T follicular helper cell (primary cell): Measurements from ENCODE around the gene FMO1.
"Not testable (repeated sequence)": the region's sequence is repeated elsewhere in the genome, so short reads cannot be mapped to it uniquely, and the experiment has no call there.

Source experiments
- DNase-seq: peaks from one replicate; pipeline ENCODE4 v3.0.0-alpha.2; 2020; ENCODE audit warnings: low read depth

The FMO1 gene

GRCh38 chr1:171236231-171236630 is 12.1 kb upstream of the FMO1 start:
- not testable (repeated sequence) for DNase-seq

- DNase-seq: no peak
Observed at GRCh38 chr1:171243878-171244277, 4.4 kb upstream of the FMO1 start.

GRCh38 chr1:171245458-171246064 is 2.7 kb upstream of the FMO1 start:
- DNase-seq: no peak

- no peak for DNase-seq
Observed at GRCh38 chr1:171247501-171247900, 793 bp upstream of the FMO1 start.

GRCh38 chr1:171248841-171249240 is 547 bp downstream of the FMO1 start:
- no peak for DNase-seq

- no peak for DNase-seq
Observed at GRCh38 chr1:171250263-171250662, 2.0 kb downstream of the FMO1 start.

- DNase-seq: no peak
Observed at GRCh38 chr1:171251042-171251951, 3.0 kb downstream of the FMO1 start.

- DNase-seq: no peak
Observed at GRCh38 chr1:171251952-171252300, 3.6 kb downstream of the FMO1 start.

GRCh38 chr1:171252482-171252881 is 4.2 kb downstream of the FMO1 start:
- no peak for DNase-seq

- DNase-seq: no peak
Observed at GRCh38 chr1:171254859-171255258, 6.6 kb downstream of the FMO1 start.

GRCh38 chr1:171256940-171257606 is 8.8 kb downstream of the FMO1 start:
- DNase-seq: no peak

- DNase-seq: no peak
Observed at GRCh38 chr1:171257607-171258076, 9.3 kb downstream of the FMO1 start.

- DNase-seq: no peak
Observed at GRCh38 chr1:171258429-171258828, 10.1 kb downstream of the FMO1 start.

GRCh38 chr1:171258943-171259342 is 10.6 kb downstream of the FMO1 start:
- no peak for DNase-seq

- DNase-seq: no peak
Observed at GRCh38 chr1:171261336-171261735, 13.0 kb downstream of the FMO1 start.

GRCh38 chr1:171263901-171264300 is 15.6 kb downstream of the FMO1 start:
- no peak for DNase-seq

- DNase-seq: no peak
Observed at GRCh38 chr1:171265686-171266085, 17.4 kb downstream of the FMO1 start.

GRCh38 chr1:171266930-171267329 is 18.6 kb downstream of the FMO1 start:
- DNase-seq: no peak

GRCh38 chr1:171267391-171267790 is 19.1 kb downstream of the FMO1 start:
- DNase-seq: no peak

GRCh38 chr1:171270806-171271205 is 22.5 kb downstream of the FMO1 start:
- no peak for DNase-seq

- no peak for DNase-seq
Observed at GRCh38 chr1:171277534-171277933, 29.2 kb downstream of the FMO1 start.

GRCh38 chr1:171279234-171279633 is 30.9 kb downstream of the FMO1 start:
- DNase-seq: no peak

- no peak for DNase-seq
Observed at GRCh38 chr1:171279678-171280077, 31.4 kb downstream of the FMO1 start.
